Stimulated activated naive CD8-positive, alpha-beta T cell treated with anti-CD3 and anti-CD28 coated beads, Interleukin-15, amount 100 ng/mL, for 72 hours (primary cell): ENCODE measurements around the gene NAPSA.
A peak's percentile ranks its signal among the peaks of the same experiment; 100 is the strongest.
"Not testable (repeated sequence)": the region's sequence is repeated elsewhere in the genome, so short reads cannot be mapped to it uniquely, and the experiment has no call there.

ENCODE experiments used
- ATAC-seq: fragments of 150-1000 bp; cut with Tn5 transposase; 2 replicates; pipeline ENCODE4 v1.10.0; 2021; ENCODE audit warnings: mild to moderate bottlenecking, moderate library complexity
- DNase-seq, 2 donors: peaks; one replicate each; pipeline ENCODE4 v3.0.0; 2021 to 2022
- H3K27ac Mint-ChIP-seq, 2 donors: one replicate each; pipeline ENCODE4 v1.8.0; 2022; ENCODE audit warnings: mild to moderate bottlenecking in 2 of 2, mixed read lengths in 2 of 2, moderate library complexity in 2 of 2
- H3K27me3 Mint-ChIP-seq: one replicate; pipeline ENCODE4 v1.8.0; 2022; ENCODE audit warnings: mixed read lengths
- H3K4me1 Mint-ChIP-seq: one replicate; pipeline ENCODE4 v1.8.0; 2022; ENCODE audit warnings: mild to moderate bottlenecking, mixed read lengths
- H3K4me3 Mint-ChIP-seq, 2 donors: one replicate each; pipeline ENCODE4 v1.8.0; 2022; ENCODE audit warnings: mild to moderate bottlenecking in 2 of 2, mixed read lengths in 2 of 2, moderate library complexity in 1 of 2
- H3K9me3 Mint-ChIP-seq, 2 donors: one replicate each; pipeline ENCODE4 v1.8.0; 2022; ENCODE audit warnings: mixed read lengths in 2 of 2

The NAPSA gene

DNA sequence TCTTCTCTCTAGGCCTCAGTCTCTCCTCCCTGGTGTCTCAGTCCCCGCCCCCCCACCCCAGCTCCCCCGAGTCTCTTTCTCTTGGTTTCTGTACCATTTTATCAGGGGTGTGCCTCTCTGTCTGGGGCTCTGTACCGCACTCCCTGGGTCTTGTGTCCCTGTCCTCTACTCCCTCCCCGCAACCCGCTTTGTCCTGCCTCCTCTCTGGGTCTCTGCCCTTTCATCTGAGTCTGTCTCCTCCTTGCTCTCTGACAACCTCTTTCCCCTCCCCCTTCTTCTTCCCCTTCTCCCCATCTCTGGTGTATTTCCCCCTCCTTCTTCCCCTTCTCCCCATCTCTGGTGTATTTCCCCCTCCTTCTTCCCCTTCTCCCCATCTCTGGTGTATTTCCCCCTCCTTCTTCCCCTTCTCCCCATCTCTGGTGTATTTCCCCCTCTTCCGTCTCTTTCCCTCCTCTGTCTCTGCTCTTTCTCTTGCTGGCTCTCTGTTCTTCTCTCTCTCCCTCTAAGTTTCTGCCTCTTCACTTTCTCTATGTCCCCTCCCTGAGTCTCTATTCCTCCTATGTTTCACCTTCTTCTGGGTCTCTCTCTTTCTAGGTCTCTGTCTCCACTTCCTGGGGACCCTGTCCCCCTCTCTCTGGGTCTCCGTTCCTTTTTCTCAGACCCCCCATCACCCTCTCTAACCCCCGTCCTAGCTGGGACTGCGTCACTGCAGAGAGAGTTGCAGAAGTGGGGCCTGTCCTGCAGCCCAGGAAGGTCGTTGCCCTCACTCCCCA is 34.0 kb downstream of the NAPSA start:
- Mint-ChIP-seq H3K9me3 (peaks cover 11 to 14% of the 10 kb centered on the region in 2 donors), H3K27ac (peak overlapping the region in 1 of 2 donors; percentile 42), H3K4me1 (peaks cover 81% of the 10 kb centered on the region), H3K4me3 (peak overlapping the region; percentile 74 to 76), H3K27me3 (peaks cover 70% of the 10 kb centered on the region)
- ATAC-seq (no peak), DNase-seq (peak; percentile 34 to 38)

DNA sequence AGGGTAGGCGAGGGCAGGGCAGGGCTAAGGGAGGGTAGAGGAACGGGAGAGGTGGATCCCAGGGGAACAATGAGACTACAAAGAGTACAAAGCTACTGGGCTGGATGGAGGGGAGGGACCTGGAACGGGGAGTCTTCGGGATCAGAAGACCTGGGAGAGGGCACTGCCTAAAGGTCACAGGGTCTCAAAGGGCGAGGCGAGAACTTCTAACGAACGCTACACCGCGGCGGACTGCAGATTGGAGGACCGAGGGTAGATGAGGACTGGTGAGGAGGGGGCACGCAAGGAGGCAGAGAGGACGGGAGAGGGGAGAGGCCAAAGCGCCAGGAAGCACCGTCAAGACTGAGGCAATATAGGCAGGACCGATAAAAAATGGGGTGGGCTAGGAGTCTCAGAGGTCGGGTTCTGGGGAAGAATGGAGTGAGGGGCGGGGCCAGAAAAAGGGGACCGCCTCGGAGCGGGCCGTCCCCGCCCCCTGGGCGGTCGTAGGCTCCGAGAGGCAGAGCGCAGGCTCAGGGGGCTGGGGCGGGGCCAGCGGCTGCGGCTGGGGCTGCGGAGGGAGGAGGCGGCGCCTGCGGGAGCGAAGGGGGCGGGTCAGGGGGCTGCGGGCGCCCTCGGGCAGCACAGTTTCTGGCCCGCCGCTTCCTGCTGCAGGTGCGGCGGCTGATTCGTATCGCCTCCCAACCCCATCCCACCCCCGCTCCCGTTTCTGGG is 34.9 kb downstream of the NAPSA start:
- ATAC-seq (peak; percentile 65), DNase-seq (peak; percentile 89 to 90)
- Mint-ChIP-seq H3K4me1 (peaks cover 85% of the 10 kb centered on the region), H3K27ac (peak overlapping the region in 1 of 2 donors; percentile 55), H3K27me3 (peaks cover 75% of the 10 kb centered on the region), H3K4me3 (peak overlapping the region; percentile 76 to 84), H3K9me3 (peaks cover 10 to 14% of the 10 kb centered on the region in 2 donors)

DNA sequence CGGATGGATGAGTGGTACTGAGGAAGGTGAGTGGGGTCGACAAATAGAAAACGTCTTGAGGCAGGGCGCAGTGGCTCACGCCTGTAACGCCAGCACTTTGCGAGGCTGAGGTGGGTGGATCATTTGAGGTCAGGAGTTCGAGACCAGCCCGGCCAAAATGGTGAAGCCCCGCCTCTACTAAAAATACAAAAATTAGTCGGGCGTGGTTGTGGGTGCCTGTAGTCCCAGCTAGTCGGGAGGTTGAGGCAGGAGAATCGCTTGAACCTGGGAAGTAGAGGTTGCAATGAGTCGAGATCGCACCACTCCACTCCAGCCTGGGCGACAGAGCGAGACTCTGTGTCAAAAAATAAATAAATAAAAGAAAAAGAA is 35.5 kb downstream of the NAPSA start:
- H3K4me3 Mint-ChIP-seq = peak overlapping the region; percentile 76 to 84
- H3K27me3 Mint-ChIP-seq = peaks cover 73% of the 10 kb centered on the region
- H3K27ac Mint-ChIP-seq = peak overlapping the region; percentile 2 to 36
- peaks cover 83% of the 10 kb centered on the region for H3K4me1 Mint-ChIP-seq
- DNase-seq, ATAC-seq: not testable (repeated sequence)
- H3K9me3 Mint-ChIP-seq = peaks cover 4 to 12% of the 10 kb centered on the region in 2 donors

DNA sequence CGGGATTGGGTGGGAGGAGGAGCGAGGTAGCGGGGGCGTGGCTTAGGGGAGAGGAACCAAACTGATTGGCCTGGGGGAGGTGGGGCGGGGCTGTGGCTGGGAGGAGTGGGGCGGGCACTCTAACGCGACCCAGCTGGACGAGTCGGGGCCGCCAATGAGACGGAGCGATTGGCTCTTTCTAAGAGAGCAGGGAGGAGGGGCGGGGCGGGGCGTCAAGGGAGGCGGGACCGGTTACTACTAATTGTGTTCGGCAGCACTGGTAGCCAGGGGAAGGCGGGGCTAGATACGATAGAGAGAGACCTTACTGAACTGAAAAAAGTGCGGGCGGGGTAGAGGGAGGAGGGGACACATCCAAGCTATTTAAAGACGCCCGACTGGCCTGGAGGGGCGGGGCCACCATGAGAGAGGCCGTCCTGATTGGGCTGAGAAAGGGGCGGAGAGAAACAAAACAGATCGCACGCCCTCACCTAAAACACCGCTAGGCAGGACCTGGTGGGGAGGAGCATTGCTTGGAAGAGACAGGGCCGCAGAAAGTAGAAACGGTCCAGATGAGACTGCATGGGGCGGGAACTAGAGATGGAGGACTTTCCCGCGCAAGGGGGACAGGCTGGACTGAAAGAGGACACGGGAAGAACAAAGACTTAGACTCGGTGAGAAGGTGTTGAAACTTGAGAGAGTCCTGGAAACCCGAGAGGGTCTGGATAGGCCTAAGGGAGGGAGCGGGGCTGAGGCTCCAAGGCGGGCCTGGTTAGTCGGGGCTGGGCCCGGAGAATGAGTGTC is 36.1 kb downstream of the NAPSA start, which contains the start of gene KCNC3:
KCNC3 (minus strand) TSS at position 232 of the 780 bp plus-strand sequence. CDS start 295 bp downstream, outside the sequence.
- H3K9me3 Mint-ChIP-seq = peaks cover 0 to 8% of the 10 kb centered on the region in 2 donors
- H3K27me3 Mint-ChIP-seq = peaks cover 74% of the 10 kb centered on the region
- ATAC-seq (peak; percentile 71), DNase-seq (peak; percentile 95)
- peaks cover 79% of the 10 kb centered on the region for H3K4me1 Mint-ChIP-seq
- H3K4me3 Mint-ChIP-seq = peak within 1 kb of the TSS; percentile 76 to 84
- peak within 1 kb of the TSS; percentile 8 to 36 for H3K27ac Mint-ChIP-seq

DNA sequence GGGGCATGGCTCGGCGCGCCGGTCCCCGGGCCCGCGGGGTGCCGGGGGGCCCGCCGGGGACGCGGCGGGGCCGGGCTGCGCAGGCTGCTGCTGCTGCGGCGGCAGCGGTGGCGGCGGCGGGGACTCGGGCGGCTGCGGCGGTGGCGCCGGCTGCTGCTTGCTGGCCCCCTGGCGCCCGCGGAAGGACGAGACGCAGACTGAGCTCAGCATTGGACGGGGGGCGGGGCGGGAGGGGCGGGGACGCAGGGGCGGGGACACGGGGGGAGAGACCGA is 36.6 kb downstream of the NAPSA start:
- Mint-ChIP-seq H3K9me3 (peaks cover 0 to 8% of the 10 kb centered on the region in 2 donors), H3K27me3 (peaks cover 75% of the 10 kb centered on the region), H3K4me1 (peaks cover 74% of the 10 kb centered on the region), H3K27ac (no peak overlapping the region), H3K4me3 (peak overlapping the region in 1 of 2 donors; percentile 76)
- DNase-seq (no peak), ATAC-seq (peak; percentile 34)

DNA sequence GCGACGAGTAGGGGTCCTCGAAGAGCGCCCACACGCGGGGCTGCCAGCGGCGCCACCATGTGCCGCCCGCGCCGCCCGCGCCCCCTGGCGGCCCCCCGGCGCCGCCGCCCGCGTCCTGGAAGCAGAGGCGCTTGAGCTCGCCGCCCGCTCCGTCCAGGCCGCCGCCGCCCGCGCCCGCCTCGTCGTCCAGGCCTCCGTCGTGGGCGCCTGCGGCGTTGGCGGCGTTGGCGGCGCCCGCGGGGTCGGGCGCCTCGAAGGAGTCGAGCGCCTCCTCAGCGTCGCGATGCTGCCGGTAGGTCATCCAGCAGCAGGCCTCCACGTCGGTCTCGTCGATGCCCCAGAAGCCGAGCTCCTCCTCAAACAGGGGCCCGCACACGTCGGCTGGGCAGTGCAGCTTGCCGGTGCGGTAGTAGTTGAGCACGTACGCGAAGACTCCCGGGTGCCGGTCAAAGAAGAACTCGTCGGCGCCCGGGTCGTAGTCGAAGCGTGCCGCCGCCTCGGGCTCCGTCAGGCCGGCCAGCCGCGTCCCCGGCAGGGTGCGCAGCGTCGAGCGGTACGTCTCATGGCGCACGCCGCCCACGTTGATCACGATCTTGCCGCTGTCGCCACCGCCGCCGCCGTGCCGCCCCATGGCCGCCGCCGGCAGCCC is 37.1 kb downstream of the NAPSA start:
- H3K27me3 Mint-ChIP-seq = peaks cover 75% of the 10 kb centered on the region
- H3K9me3 Mint-ChIP-seq = peaks cover 0 to 8% of the 10 kb centered on the region in 2 donors
- H3K27ac Mint-ChIP-seq = no peak overlapping the region
- H3K4me3 Mint-ChIP-seq = peak overlapping the region in 1 of 2 donors; percentile 53
- H3K4me1 Mint-ChIP-seq = peaks cover 71% of the 10 kb centered on the region
- DNase-seq (peak; percentile 38 to 47), ATAC-seq (no peak)

DNA sequence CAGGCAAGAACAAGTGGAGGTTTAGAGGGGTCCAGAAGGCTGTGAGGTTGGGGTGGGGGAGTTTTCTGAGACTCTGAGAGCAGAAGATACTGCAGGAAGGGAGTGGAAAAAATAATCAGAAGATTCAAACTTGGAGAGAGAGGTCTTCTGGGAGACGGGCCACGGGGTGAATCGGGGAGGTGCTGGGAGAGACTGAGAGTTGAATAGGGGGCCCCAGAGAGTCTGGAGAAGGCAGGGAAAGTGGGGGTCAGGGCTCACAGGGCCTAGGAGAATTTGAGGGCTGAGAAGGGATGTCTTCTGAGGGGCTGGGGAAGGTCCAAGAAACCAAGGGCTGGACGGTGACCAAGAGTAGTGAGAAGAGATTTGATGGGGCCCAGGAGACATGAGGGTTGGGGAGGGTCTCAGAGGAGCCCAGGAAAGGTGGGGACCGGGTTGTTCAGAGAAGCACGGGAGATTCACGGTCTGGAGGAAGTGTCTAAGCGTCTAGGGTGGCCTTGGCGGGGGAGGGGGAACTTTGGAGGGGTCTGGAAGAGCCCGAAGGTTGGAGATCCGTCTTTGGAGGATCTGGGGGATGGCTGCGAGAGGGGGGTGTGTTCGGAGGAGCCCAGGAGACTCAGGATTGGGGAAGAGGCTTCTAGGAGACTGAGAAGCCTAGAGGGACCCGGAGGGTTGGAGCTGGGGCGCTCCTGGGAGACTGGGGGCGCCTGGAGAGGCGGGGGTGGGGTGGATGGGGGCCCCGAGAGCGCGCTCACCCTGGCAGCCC is 37.8 kb downstream of the NAPSA start:
- DNase-seq = no peak
- Mint-ChIP-seq H3K4me1 (peaks cover 65% of the 10 kb centered on the region), H3K27ac (peak overlapping the region in 1 of 2 donors; percentile 51), H3K9me3 (peaks cover 0 to 8% of the 10 kb centered on the region in 2 donors), H3K4me3 (peak overlapping the region; percentile 54 to 78), H3K27me3 (peaks cover 71% of the 10 kb centered on the region)
- no peak for ATAC-seq

DNA sequence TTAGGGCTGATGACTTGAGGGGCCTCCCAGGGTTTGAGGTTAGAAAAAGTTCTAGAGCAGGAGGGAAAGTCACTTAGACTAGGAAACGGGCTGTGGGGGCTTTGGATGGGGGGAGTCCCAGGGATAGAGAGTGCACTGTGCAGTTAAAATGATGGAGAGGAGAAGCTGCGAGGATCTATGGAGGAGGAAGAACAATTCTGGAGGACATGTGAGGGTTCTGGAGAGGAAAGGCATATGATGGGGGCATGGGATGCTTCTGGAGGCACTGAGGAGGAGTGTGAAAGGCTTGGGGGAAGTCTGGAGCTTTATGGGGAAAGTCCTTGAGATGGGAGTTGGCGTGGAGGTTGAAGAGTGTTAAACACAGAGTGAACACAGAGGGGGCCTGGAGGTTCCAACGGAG is 38.4 kb downstream of the NAPSA start:
- H3K27me3 Mint-ChIP-seq = peaks cover 71% of the 10 kb centered on the region
- no peak overlapping the region for H3K27ac Mint-ChIP-seq
- H3K9me3 Mint-ChIP-seq = peaks cover 0 to 8% of the 10 kb centered on the region in 2 donors
- H3K4me1 Mint-ChIP-seq = peaks cover 58% of the 10 kb centered on the region
- H3K4me3 Mint-ChIP-seq = peak overlapping the region; percentile 54 to 78
- DNase-seq (no peak), ATAC-seq (no peak)

DNA sequence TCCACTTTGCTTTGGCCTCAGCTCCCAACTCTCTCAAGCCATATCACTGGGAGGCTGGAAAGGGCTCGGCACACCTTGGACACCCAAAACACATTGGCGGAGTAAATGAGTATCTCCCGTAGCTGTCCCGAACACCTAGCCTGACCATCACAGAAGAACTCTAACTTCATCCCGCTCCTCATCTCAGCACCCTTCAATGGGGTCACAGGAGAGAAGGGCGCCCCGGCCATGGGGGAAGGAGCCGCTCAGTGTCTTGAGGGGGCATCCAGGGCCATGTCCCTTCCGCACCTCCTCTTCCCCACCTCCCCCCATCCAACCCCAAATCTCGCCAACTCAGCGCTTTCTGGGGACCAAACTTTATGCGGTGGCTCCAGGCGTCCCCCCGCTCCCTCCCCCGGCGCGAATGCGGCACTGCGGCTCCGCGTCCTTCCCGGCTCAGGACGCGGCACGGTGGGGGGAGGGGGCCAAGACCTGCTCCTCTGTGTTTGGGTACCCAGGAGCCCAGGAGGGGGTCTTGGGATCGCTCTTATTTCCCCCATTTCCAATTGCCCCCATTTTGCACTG is 39.3 kb downstream of the NAPSA start:
- no peak overlapping the region for H3K27ac Mint-ChIP-seq
- no peak for DNase-seq
- H3K4me1 Mint-ChIP-seq = peaks cover 50% of the 10 kb centered on the region
- peak overlapping the region; percentile 70 to 78 for H3K4me3 Mint-ChIP-seq
- peaks cover 0 to 8% of the 10 kb centered on the region in 2 donors for H3K9me3 Mint-ChIP-seq
- peaks cover 69% of the 10 kb centered on the region for H3K27me3 Mint-ChIP-seq
- no peak for ATAC-seq

DNA sequence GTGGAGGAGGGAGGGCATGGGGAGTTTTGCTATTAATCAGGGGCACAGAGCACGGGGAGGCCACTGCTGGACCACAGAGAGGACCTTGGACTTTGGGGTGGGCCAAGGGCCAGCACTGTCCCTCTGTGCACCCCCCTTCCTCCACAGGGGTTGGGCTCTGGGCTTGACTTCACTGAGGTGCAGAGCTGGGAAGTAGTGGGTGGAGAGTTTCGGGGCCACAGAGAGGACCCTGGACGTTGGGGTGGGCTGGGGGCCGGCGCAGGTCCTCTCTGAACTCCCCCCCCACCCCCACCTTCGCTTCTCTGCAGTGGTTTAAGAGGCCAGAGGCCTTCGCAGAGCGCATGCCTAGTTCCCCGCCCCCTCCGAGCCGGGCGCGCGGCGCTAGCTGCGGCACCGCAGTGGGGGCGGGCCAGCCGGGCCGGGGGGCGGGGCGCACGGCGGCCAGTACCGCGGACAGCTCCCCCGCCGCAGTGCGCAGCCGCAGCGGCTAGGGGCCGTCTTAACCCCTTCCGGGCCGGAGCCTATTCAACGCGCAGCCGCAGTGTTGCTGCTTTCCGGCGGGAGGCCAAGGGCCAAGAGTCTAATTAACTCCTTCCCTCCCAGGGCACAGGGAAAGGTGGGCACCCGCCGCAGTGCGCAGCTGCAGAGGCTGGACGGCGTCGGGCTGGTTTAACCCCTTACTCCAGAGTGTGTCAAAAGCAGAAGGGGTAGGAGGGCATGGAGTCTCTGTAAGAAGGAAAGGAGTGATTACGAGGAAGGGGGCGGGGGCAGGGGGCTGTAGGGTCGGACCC is 39.9 kb downstream of the NAPSA start:
- H3K27me3 Mint-ChIP-seq = peaks cover 65% of the 10 kb centered on the region

DNA sequence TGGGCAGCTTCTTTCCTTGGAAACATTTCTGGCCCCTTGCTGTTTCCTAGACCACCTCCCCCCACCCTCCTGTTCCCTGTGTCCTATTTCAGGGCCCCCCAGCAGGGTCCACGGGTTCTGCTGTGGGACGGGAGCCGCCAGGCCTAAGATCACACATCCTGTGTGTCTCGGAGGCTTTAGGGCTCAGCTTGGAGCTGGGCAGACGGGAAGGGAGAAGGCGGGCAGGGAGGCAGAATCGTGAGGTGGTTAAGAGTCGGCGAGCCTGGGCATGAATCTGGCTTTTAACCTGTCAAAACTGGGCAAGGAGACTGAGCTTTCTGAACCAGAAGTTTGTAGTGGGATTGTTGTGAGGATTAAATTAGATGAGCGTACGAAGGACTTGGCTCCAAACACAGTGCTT is 41.1 kb downstream of the NAPSA start:
- ATAC-seq (no peak), DNase-seq (no peak)
- Mint-ChIP-seq H3K27me3 (peaks cover 53% of the 10 kb centered on the region), H3K27ac (no peak overlapping the region), H3K4me1 (peaks cover 33% of the 10 kb centered on the region), H3K4me3 (no peak overlapping the region), H3K9me3 (peaks cover 0 to under 1% of the 10 kb centered on the region in 2 donors)

More for the DNA sequence above, 39.9 kb downstream of the NAPSA start:
- Mint-ChIP-seq H3K4me3 (peak overlapping the region; percentile 70 to 73), H3K4me1 (peaks cover 45% of the 10 kb centered on the region), H3K27ac (peak overlapping the region in 1 of 2 donors; percentile 83), H3K9me3 (peaks cover 0 to 8% of the 10 kb centered on the region in 2 donors)
- ATAC-seq (peak; percentile 44), DNase-seq (peak; percentile 81 to 87)

DNA sequence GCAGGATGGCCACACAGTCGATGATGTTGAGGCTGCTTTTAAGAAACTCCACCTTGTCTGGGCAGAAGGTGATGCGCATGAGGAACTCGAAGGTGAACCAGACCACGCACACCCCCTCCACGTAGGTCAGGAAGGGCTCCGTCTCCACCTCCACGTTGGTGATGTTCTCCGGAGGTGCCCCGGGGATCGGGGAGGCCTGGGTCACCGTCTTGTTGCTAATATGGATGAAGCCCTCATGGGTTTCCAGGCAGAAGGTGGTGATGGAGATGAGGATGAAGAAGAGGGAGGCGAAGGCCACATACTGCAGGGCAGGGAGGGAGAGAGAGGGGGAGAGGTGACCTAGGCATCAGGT is 41.7 kb downstream of the NAPSA start:
- H3K27me3 Mint-ChIP-seq = peaks cover 50% of the 10 kb centered on the region
- no peak overlapping the region for H3K4me3 Mint-ChIP-seq
- no peaks in the 10 kb centered on the region for H3K9me3 Mint-ChIP-seq
- H3K27ac Mint-ChIP-seq = no peak overlapping the region
- no peak for ATAC-seq
- peaks cover 31% of the 10 kb centered on the region for H3K4me1 Mint-ChIP-seq
- no peak for DNase-seq

DNA sequence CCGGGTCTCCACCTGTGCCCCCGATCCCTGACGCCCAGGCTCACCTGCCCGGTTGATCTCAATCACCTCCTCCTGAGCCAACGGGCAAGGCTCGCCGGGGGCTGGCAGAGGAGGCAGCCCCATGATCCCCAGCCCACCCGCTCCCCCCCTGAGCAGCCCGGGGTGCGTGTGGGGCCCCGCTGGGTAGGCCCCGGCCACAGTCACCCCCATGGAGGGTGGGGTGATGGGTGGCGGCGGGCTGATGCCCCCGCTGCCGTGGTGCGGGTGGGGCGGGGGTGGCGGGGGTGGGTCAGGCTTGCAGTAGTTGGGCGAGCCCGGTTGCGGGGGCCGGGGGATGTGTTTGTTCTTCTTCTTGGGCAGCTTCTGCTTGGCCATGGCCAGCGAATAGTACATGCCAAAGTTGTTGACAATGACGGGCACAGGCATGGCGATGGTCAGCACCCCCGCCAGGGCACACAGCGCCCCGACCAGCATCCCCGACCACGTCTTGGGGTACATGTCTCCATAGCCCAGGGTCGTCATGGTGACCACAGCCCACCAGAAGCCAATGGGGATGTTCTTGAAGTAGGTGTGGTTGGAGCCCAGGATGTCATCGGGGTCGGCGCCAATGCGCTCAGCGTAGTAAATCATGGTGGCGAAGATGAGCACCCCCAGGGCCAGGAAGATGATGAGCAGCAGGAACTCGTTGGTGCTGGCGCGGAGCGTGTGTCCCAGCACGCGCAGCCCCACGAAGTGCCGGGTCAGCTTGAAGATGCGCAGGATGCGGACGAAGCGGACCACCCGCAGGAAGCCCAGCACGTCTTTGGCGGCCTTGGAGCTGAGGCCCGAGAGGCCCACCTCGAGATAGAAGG is 42.3 kb downstream of the NAPSA start:
- peaks cover 53% of the 10 kb centered on the region for H3K27me3 Mint-ChIP-seq
- peaks cover 31% of the 10 kb centered on the region for H3K4me1 Mint-ChIP-seq
- no peaks in the 10 kb centered on the region for H3K9me3 Mint-ChIP-seq
- H3K4me3 Mint-ChIP-seq = no peak overlapping the region
- DNase-seq (no peak), ATAC-seq (peak; percentile 51)
- H3K27ac Mint-ChIP-seq = no peak overlapping the region
